GM18499 (cell line): ENCODE data around the gene DPF3.

Source experiments
- ATAC-seq: cut with Tn5 transposase; IDR thresholded peaks from one replicate; pipeline ENCODE4 v1.9.1; 2021; ENCODE audit warnings: moderate number of reproducible peaks; ENCODE audit not compliant: insufficient read depth, unreplicated experiment

DPF3 gene

DNA sequence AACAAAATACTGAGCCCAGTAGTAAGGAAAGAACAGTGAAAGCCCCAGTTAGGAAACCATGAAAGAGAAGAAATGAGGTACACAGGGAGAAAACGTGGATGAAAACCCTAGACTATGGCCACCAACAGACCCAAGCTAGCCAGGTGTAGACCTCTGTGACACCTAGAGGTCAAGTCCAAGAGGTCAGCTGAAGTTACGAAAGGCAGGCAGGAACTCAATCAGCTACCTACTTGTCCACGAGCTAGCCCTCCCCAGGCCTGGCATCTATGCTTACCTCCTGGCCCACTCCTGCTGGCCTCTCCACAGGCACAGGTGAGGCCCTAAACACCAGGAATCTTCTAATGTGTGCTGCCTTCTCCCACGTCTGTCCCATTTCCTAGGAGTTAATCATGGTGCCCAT, 48.7 kb downstream of the DPF3 start:
- no peak for ATAC-seq

- ATAC-seq: no peak
Measured at GRCh38 chr14:72844524-72844923, 49.4 kb downstream of the DPF3 start.

GRCh38 chr14:72839753-72840607, 53.9 kb downstream of the DPF3 start:
- ATAC-seq: no peak

DNA sequence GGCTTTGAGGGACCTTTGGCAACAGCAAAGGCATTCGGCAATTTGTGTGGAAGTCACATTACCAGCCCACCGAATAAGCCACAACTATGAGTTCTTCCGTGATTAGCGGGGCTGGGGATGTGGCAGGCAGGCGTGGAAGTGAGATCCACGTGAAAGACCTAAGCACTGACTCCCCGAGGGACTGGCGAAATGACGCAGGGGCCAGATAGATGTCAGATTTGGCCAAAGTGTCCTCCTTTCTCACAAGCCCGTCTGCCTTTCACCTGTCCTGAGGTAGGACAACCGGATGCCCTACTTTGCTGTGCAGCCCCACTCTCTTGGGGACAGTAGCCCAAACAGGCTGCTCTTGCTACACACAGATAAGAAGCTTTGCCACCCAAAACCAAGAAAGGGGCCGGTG, 54.5 kb downstream of the DPF3 start:
- ATAC-seq: no peak

DNA sequence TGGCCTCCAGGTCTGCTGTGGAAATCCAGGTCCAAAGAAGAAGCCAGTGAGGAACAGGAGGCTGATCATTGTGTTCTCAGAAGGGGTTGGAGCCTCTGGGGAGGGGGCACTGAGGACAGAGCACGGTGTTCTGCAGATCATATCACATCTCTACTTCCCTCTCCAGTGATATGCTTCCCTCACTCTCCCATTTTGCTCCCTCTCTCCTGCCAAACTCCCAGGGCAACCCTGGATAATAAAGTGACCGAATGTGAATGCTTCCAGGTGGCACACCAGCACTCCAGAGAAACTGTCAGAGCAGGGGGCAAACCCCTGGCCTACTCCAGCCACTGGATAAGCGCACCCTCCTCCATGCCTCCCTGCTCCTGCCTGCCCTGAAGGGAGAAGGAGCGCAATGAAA, 57.8 kb downstream of the DPF3 start:
- no peak for ATAC-seq

- no peak for ATAC-seq
Measured at GRCh38 chr14:72833174-72833573, 60.7 kb downstream of the DPF3 start.

DNA sequence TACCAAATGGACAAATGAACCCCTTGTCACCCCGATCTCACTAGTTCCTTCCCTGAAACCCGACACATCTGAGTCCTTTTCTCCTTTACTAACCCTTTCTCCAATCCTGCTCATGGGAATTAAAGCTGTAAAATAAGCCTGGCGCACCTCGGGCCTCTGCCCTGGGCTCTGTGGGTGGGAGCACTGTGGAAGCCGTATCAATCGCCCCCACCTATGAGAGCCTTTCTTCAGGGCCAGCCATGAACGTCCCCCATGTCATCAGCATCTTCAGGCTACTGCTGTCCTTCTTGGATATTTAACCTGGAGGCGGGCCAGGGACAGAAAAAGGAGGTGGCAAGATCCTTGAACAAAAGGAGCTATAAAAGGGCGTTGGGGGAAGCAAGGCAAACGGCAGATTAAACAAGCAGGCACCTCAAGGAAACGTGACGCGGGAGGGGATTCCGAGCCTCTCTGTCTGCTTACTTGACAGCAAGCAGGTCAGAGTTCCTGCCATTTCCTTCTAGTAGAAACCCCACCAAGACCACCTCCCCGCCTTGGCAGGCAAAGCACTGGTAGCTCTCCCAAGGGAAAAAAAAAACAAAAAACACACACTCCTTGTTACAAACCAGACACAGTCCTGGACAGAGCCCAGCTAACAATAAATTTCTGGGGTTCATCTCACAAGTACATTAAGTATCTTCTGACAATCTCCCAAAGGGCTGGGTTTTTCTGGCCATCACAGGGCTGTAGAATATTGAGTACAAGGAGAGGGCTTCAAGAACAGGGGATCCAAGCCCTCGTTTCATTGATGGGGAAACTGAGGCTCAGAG, 62.9 kb downstream of the DPF3 start:
- no peak for ATAC-seq

DNA sequence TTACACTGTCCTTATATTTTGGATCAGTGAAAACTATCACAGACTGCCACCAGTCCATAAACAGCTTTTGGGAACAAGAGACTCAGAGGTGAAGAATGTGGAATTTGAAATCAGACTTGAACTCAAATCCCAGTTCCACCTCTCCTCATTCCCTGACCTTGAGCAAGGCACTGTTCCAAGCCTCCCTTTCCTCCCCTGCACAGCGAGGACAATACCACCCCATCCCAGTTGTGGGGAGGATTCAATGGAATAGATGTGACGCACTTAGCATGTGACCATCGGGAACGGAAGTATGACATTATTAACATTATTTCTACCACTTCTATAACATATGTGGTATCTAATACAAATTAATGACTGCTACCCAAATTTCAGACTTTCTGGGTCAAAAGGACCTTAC, 63.5 kb downstream of the DPF3 start:
- ATAC-seq: no peak

DNA sequence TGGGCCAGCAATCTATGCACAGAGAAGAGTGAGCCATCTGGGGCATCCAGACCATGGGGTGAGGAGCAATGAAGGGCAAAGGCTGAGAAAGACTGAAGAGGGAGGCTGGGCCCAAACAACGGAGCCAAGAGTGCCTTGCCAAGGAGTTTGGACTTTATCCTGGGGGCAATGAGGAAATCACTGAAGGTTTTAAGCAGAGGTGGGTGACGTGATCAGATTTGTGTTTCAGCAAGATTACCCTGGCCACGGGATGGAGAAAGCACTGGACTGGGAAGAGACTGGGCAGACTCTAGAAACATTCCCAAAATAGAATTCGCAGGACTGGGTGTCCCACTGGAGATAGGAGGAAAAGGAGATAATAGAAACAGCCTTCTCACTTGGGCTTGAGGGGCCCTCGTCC, 65.3 kb downstream of the DPF3 start:
- ATAC-seq: no peak

- ATAC-seq: no peak
Measured at GRCh38 chr14:72826039-72826438, 67.9 kb downstream of the DPF3 start.

DNA sequence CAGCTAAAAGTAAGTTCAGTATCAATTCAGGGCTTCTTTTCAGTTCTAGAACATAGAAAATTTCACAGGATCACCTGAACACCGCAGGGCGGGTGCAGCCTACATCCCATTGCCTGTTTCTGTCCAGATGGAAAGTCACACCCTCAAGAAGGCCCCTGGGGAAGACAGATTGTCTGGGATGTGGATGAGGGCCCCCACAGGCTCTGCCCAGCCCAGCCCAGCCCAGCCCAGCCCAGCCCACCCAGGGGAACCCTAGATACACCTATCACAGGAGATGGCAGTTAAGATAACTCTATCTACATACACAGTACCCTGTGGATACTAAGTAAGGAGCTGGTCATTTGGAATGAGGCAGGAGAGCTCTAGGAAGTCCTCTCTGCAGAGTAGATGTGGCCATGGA, 68.4 kb downstream of the DPF3 start:
- ATAC-seq: no peak

DNA sequence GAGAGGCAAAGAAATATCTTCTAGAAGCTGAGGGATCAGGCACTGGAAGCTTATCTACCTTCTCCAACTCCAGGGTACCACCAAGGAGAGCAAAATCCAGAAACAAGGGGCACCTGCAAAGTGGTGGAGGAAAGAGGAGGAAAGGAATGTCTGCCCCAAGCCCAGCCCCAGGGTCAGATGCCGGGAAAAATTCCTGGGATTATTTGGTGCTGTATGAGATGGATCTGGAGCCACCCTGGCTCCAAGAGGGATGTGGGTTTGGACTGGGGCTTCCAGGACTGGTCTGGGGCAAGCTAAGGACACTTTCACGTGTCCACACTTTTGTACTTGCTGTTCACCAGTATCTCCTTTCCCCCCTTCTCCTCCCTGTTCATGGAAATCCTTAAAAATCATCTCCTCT, 69.8 kb downstream of the DPF3 start:
- ATAC-seq: no peak

GRCh38 chr14:72822946-72823611, 70.8 kb downstream of the DPF3 start:
- no peak for ATAC-seq

GRCh38 chr14:72818998-72819397, 74.9 kb downstream of the DPF3 start:
- ATAC-seq: no peak

DNA sequence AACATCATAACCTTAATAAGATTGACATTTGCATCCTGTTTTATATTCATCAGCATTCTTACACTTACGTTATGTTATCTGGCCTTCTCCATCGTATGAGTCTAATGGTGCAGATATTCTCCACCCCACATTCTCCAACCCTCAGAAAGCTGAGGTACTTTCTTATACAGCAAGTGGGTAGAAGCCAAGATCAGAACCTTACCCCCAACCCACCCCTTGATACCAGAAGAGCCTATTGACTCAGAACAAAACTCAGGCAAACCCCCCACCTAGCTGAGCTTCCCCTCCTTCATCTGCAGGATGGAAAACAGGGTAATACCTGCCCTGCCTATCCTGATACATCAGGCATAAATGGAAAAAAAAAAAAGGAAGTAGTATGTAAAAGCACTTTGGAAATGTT, 77.6 kb downstream of the DPF3 start:
- no peak for ATAC-seq

DNA sequence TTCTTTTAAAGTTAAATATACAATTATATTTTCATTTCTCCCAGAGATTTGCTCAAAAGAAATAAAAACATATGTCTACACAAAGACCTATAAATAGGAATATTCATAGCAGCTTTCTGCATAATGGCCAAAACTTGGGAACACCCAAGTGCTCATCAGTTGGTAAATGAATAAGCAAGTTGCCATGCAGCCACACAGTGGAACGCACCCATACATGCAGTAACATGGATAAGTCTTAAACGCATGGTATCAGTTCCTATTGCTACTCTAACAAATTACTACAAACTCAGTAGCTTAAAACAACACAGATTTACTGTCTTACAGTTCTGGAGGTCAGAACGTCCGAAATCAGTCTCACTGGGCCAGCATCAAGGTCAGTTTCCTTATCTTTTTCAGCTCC, 78.5 kb downstream of the DPF3 start:
- no peak for ATAC-seq

DNA sequence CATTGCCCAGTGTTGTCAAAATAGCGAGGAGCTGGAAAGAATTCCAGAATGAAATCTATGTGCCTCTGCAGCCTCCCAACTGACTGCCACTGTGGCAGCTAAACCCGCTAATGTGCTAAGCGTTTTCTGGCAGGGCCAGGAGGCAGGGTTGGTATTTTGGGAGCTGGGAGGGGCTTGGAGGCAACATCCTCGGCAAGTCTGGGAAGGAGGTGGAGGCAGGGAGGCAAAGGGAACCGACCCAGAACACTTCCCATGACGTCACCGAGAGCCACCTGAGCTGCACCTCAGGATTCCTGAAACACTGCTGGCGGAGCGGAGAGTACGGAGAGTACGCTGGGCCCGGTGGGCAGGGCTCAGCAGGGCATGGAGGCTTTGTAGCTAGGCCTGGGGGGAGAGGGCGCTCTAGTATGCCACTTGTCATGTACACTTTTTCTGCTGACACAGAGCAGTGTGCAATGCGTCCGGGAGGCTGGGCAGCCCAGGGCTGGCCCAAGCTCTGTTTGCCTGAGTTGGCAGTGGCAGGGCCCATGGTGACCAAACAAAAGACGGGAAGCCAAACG, 81.5 kb downstream of the DPF3 start:
- ATAC-seq: no peak

DNA sequence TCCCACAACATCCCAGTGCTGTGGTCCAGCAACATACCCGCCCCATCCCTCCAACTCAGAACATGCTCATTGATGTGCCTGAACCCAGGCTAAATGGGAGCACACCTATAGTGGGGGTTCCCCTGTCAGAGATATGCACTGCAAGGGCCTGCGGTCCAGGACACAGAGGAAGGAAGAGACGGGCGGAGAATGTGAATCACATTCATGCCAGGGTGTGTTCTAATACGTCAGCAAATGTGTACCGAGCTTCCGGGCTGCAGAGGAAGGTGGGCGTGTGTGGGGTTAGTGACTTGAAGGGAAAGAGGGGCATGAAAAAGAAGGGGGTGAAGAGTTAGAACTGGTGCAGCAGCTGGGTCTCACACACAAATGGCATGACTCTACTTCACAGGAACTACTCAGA, 83.7 kb downstream of the DPF3 start:
- ATAC-seq: no peak

GRCh38 chr14:72809063-72809462, 84.8 kb downstream of the DPF3 start:
- ATAC-seq: no peak

GRCh38 chr14:72808564-72808963, 85.3 kb downstream of the DPF3 start:
- ATAC-seq: no peak

DNA sequence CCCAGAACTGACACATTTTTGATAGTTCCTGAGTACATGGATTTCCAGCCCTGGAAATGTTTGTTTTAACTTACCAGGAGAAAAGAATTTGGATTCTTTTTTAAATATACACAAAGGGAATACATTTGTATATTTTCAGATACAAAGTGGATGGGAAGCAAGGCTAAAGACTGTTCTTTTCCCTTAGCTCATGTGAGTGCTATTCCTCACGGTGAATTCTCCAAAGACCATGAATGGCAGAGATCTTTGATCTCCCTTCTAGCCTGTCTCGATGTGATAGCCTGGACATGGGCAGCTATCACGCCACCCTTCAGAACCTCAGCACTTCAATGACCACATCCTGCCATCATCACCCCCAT, 91.3 kb downstream of the DPF3 start:
- no peak for ATAC-seq
